GM12891 (cell line): ENCODE results near the gene STAT5B.
A peak's percentile ranks its signal among the peaks of the same experiment; 100 is the strongest.

Source experiments
- DNase-seq: peaks from one replicate; pipeline ENCODE4 v3.0.0; 2011; ENCODE audit warnings: low spot score; ENCODE audit not compliant: insufficient read length
- FAIRE-seq: peaks from 2 replicates; lab custom pipeline; 2011; peaks lifted over from hg19 to GRCh38; lab: Jason Lieb, UNC
- PAX5 ChIP-seq: IDR thresholded peaks from 2 replicates; pipeline ENCODE4 v1.6.1; 2011; ENCODE audit warnings: low read length, moderate library complexity, mild to moderate bottlenecking; ENCODE audit not compliant: insufficient read depth, severe bottlenecking
- POLR2A ChIP-seq: IDR thresholded peaks from 2 replicates; pipeline ENCODE4 v1.6.1; 2011; ENCODE audit warnings: low read depth, low read length, control low read depth
- POLR2AphosphoS5 ChIP-seq: IDR thresholded peaks from 2 replicates; pipeline ENCODE4 v1.6.1; 2011; ENCODE audit warnings: low read depth, low read length, control low read depth
- POU2F2 ChIP-seq: IDR thresholded peaks from 2 replicates; pipeline ENCODE4 v1.6.1; 2011; ENCODE audit warnings: low read depth, mild to moderate bottlenecking, control low read depth, low read length, moderate library complexity
- SPI1 ChIP-seq: IDR thresholded peaks from 2 replicates; pipeline ENCODE4 v1.6.1; 2011; ENCODE audit warnings: low read depth, low read length, control low read depth
- TAF1 ChIP-seq: IDR thresholded peaks from 2 replicates; pipeline ENCODE4 v1.6.1; 2011; ENCODE audit warnings: low read depth, low read length, control low read depth

The STAT5B gene

GRCh38 chr17:42197564-42198156, 78.5 kb downstream of the STAT5B start:
- DNase-seq (no peak), FAIRE-seq (no peak)
- TF ChIP-seq SPI1 (no peak), POLR2AphosphoS5 (no peak), POLR2A (no peak), TAF1 (no peak)

GRCh38 chr17:42193969-42194899, 82.0 kb downstream of the STAT5B start, which contains the start of gene GHDC:
TSS of gene GHDC (minus strand) at chr17:42194494. CDS start at chr17:42193581, 913 bp downstream.
- no peak for TF ChIP-seq POLR2AphosphoS5
- no peak for TF ChIP-seq SPI1
- no peak for TF ChIP-seq POU2F2
- no peak for TF ChIP-seq PAX5
- TF ChIP-seq TAF1: no peak
- no peak for TF ChIP-seq POLR2A
- DNase-seq: peak; percentile 88
- peak; percentile 92 for FAIRE-seq

- DNase-seq (no peak), FAIRE-seq (peak; percentile 20)
- no peak for TF ChIP-seq PAX5
- no peak for TF ChIP-seq POU2F2
- no peak for TF ChIP-seq POLR2AphosphoS5
- no peak for TF ChIP-seq POLR2A
- no peak for TF ChIP-seq TAF1
- TF ChIP-seq SPI1: no peak
These were observed 82.8 kb downstream of the STAT5B start for GRCh38 chr17:42193216-42193968.

- FAIRE-seq: no peak
- TF ChIP-seq POLR2AphosphoS5: no peak
- TF ChIP-seq SPI1: no peak
- no peak for TF ChIP-seq POLR2A
- no peak for DNase-seq
These were observed 83.7 kb downstream of the STAT5B start for GRCh38 chr17:42192189-42193126.

GRCh38 chr17:42191275-42191608, 84.9 kb downstream of the STAT5B start:
- TF ChIP-seq SPI1: no peak
- no peak for TF ChIP-seq POLR2A
- TF ChIP-seq POU2F2: no peak
- no peak for TF ChIP-seq POLR2AphosphoS5
- no peak for TF ChIP-seq TAF1
- TF ChIP-seq PAX5: no peak
- no peak for FAIRE-seq
- DNase-seq: no peak

GRCh38 chr17:42190491-42191274, 85.5 kb downstream of the STAT5B start:
- FAIRE-seq: no peak
- TF ChIP-seq TAF1 (no peak), POLR2A (no peak), PAX5 (no peak), SPI1 (no peak), POU2F2 (no peak), POLR2AphosphoS5 (no peak)
- no peak for DNase-seq

GRCh38 chr17:42189651-42189965, 86.6 kb downstream of the STAT5B start:
- FAIRE-seq: no peak
- TF ChIP-seq TAF1 (no peak), POLR2A (no peak), POLR2AphosphoS5 (no peak), POU2F2 (no peak), SPI1 (no peak), PAX5 (no peak)
- DNase-seq: no peak

- DNase-seq: no peak
- no peak for FAIRE-seq
- no peak for TF ChIP-seq PAX5
- no peak for TF ChIP-seq POLR2A
- TF ChIP-seq TAF1: no peak
- TF ChIP-seq POLR2AphosphoS5: no peak
- TF ChIP-seq POU2F2: no peak
- no peak for TF ChIP-seq SPI1
These were observed 87.2 kb downstream of the STAT5B start for GRCh38 chr17:42188749-42189650.
